Ishikawa (cell line): ENCODE results near the gene IFT74.

Experiments used
- CEBPB ChIP-seq: IDR thresholded peaks from 2 replicates; pipeline ENCODE4 v1.6.1; 2012
- EGR1 ChIP-seq: IDR thresholded peaks from 2 replicates; pipeline ENCODE4 v1.6.1; 2012
- EP300 ChIP-seq: IDR thresholded peaks from 2 replicates; pipeline ENCODE4 v1.6.1; 2012; ENCODE audit warnings: borderline replicate concordance
- RAD21 ChIP-seq: IDR thresholded peaks from 2 replicates; pipeline ENCODE4 v1.6.1; 2012; ENCODE audit warnings: low read depth
- TAF1 ChIP-seq: IDR thresholded peaks from 2 replicates; pipeline ENCODE4 v1.6.1; 2012; ENCODE audit warnings: low read depth, mild to moderate bottlenecking
- TCF12 ChIP-seq: IDR thresholded peaks from 2 replicates; pipeline ENCODE4 v1.6.1; 2012; ENCODE audit warnings: low read depth
- TF ChIP-seq, protein P1 (sequence below): IDR thresholded peaks from 2 replicates; pipeline ENCODE4 v1.6.1; 2012; ENCODE audit warnings: low read depth, mild to moderate bottlenecking

DNA sequence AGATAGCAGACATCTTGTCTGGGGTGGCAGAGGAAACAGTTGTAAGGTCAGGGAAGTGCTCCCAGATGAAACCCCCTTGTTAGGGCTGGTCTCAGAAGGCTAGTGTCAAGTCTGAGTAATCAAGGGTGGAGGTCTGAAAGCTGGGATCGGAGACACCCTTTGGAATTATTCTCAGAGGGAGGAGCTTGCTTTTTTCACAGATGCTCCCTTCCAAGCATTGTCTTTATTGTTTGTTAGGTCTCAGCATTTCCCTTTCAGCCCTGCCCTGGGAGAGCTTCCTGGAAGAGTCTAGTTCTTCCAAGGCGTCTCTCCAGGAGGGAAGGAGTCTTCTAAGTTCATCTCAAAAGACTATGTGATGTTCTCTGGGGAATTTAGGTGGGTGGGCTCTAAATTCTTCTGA is 156.0 kb downstream of the IFT74 start:
- TF ChIP-seq EP300 (no peak), RAD21 (no peak), EGR1 (no peak), TAF1 (no peak), CEBPB (no peak), TCF12 (no peak)
- TF ChIP-seq, protein P1, sequence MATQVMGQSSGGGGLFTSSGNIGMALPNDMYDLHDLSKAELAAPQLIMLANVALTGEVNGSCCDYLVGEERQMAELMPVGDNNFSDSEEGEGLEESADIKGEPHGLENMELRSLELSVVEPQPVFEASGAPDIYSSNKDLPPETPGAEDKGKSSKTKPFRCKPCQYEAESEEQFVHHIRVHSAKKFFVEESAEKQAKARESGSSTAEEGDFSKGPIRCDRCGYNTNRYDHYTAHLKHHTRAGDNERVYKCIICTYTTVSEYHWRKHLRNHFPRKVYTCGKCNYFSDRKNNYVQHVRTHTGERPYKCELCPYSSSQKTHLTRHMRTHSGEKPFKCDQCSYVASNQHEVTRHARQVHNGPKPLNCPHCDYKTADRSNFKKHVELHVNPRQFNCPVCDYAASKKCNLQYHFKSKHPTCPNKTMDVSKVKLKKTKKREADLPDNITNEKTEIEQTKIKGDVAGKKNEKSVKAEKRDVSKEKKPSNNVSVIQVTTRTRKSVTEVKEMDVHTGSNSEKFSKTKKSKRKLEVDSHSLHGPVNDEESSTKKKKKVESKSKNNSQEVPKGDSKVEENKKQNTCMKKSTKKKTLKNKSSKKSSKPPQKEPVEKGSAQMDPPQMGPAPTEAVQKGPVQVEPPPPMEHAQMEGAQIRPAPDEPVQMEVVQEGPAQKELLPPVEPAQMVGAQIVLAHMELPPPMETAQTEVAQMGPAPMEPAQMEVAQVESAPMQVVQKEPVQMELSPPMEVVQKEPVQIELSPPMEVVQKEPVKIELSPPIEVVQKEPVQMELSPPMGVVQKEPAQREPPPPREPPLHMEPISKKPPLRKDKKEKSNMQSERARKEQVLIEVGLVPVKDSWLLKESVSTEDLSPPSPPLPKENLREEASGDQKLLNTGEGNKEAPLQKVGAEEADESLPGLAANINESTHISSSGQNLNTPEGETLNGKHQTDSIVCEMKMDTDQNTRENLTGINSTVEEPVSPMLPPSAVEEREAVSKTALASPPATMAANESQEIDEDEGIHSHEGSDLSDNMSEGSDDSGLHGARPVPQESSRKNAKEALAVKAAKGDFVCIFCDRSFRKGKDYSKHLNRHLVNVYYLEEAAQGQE = no peak
